SK-N-SH (cell line): ENCODE measurements around the gene TMEM129.

Experiments used
- CTCF ChIP-seq: fragments of 200-600 bp; sonication (generic); IDR thresholded peaks from 2 replicates; pipeline ENCODE4 v1.6.1; 2017; ENCODE audit warnings: antibody characterized with exemption, mild to moderate bottlenecking, moderate library complexity
- FOXJ3 ChIP-seq: sonication (generic); formaldehyde crosslinking; IDR thresholded peaks from 2 replicates; pipeline ENCODE4 v1.5.1; 2020; ENCODE audit warnings: mild to moderate bottlenecking, missing genetic modification reagents
- GATA2 ChIP-seq: sonication (generic); formaldehyde crosslinking; IDR thresholded peaks from 2 replicates; pipeline ENCODE4 v1.5.0; 2020; ENCODE audit warnings: mild to moderate bottlenecking, missing genetic modification reagents
- MAX ChIP-seq: IDR thresholded peaks from 2 replicates; pipeline ENCODE4 v1.4.0; 2012; ENCODE audit warnings: low read depth

DNA sequence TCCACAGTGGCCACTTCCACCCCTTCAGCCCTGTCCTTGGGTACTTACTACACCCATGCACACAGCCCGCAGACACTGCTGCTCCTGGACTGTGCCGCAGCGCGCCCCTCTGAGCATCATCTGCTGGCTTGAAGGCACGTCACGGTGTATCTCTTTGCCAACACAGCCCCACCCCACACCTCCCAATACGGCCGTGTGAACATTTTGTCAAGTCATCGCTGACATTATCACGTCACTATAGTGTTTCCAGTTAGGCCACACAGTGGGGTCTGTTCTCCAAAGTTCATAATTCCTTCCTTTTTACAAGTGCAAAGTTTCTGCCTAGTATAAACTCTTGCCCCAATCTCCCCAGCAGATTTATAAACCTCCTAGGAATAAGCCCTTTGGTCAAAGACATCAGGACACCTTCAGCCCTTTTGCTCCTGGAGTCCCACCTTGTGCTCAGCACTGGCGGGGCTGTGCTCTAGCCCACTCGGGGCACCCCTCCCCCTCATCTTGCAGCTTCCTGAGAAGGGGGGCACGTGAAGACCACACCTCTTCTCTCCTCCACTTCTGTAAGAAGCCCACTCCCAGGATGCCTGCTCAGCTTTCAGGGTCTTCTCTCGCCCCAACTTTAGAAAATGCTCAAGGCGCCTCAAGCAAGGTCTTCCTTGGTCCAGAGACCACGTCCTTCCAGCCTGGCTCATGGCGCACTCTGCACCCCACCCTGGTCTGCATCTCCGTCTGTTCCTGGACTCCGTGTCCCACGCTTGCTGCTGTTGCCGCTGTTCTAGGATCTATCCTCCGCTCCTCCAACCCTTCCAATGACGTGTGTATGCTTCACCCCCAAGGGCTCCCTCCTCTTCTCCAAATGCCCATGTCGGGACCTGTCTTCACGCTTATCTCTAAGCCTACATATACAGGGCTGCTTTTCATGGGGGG, 44.3 kb downstream of the TMEM129 start:
- TF ChIP-seq GATA2 (CRISPR knock-in tag) = no peak
- TF ChIP-seq CTCF = no peak
- TF ChIP-seq MAX = no peak
- no peak for TF ChIP-seq FOXJ3 (CRISPR knock-in tag)
